ENCODE data around the gene BORCS5. TPM values are rescaled to one million over a fixed set of nuclear protein-coding genes. Genes with fewer than 3 reads are reported as not detected.

Gene BORCS5
- total RNA-seq, 1 donor from 2014 or later, result 3.0 TPM

DNA sequence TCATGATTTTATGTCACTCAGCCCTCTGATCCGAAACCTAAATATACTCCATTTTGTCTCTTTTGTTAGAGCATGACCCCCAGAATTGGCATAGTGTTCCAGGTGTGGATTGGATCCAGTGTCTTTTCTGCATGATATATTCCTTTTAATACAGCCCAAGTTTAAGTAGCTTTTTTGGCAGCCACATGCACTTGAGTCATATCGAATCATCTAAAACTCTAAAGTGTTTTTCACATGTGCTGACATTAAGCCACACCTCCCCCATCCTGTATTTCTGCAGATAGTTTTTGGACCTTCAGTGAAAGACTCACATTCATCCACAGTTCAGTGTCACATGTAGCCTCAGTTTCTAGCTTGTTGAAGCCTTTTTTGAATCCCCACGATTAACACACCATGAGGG, 30.6 kb downstream of the BORCS5 start:
- intact Hi-C loops (cut with DNase I), result no loop called here
- H3K27ac ChIP-seq, result no peak overlapping the region
- H3K9me3 ChIP-seq, result no peaks in the 10 kb centered on the region
- no peak for TF ChIP-seq CTCF (IDR thresholded peaks at IDR 0.05)
- no peak overlapping the region for H3K4me3 ChIP-seq
- DNase-seq (ENCODE audit: low spot score in 2 of 2), result no peak
- H3K4me1 ChIP-seq, result no peaks in the 10 kb centered on the region
- no peaks in the 10 kb centered on the region for H3K36me3 ChIP-seq
- H3K27me3 ChIP-seq, result no peaks in the 10 kb centered on the region

GRCh38 chr12:12392413-12392812, 35.5 kb downstream of the BORCS5 start:
- no peaks in the 10 kb centered on the region for H3K27me3 ChIP-seq
- no peak for DNase-seq (ENCODE audit: low spot score in 2 of 2)
- H3K4me1 ChIP-seq, result peaks cover 2 to 6% of the 10 kb centered on the region in 2 donors
- H3K36me3 ChIP-seq, result no peaks in the 10 kb centered on the region
- H3K27ac ChIP-seq, result no peak overlapping the region
- no peak overlapping the region for H3K4me3 ChIP-seq
- intact Hi-C loops (cut with DNase I), result no loop called here
- TF ChIP-seq CTCF (IDR thresholded peaks at IDR 0.05), result no peak
- H3K9me3 ChIP-seq, result no peaks in the 10 kb centered on the region

GRCh38 chr12:12393171-12393570, 36.3 kb downstream of the BORCS5 start:
- TF ChIP-seq CTCF (IDR thresholded peaks at IDR 0.05), result no peak
- Histone ChIP-seq H3K27me3 (no peaks in the 10 kb centered on the region), H3K4me3 (no peak overlapping the region), H3K36me3 (no peaks in the 10 kb centered on the region), H3K9me3 (no peaks in the 10 kb centered on the region), H3K27ac (no peak overlapping the region), H3K4me1 (peaks cover 6 to 10% of the 10 kb centered on the region in 2 donors)
- DNase-seq (ENCODE audit: low spot score in 2 of 2), result no peak
- intact Hi-C loops (cut with DNase I), result no loop called here

DNA sequence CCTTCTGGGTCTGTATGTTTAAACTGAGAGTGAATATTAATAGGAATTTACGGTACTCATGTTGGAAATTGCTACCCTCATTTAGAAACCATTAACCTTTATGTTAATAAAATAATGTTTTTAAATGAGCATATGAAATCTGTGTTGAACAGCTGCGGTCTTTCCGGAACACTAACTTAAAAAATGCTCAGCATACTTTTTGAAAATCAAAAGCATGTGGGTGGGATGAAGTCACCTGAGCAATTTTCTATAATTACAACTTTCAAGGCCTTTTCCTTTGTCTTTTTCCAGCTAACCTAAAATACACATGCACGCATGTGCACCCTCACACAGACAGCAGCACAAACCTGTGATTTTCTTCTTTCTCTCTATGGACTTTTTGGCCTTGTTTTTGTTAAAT, 39.8 kb downstream of the BORCS5 start:
- H3K36me3 ChIP-seq, result no peaks in the 10 kb centered on the region
- H3K9me3 ChIP-seq, result no peaks in the 10 kb centered on the region
- intact Hi-C loops (cut with DNase I), result loop anchor here (5.0 kb wide), 1 partner anchor 166 kb away; the partner anchor contains the start of gene DUSP16
- H3K27ac ChIP-seq, result peak overlapping the region; percentile 67 to 81
- H3K4me3 ChIP-seq, result no peak overlapping the region
- no peaks in the 10 kb centered on the region for H3K27me3 ChIP-seq
- DNase-seq (ENCODE audit: low spot score in 2 of 2), result no peak
- TF ChIP-seq CTCF (IDR thresholded peaks at IDR 0.05), result no peak
- peaks cover 6 to 20% of the 10 kb centered on the region in 2 donors for H3K4me1 ChIP-seq

- no peak overlapping the region for H3K4me3 ChIP-seq
- no peaks in the 10 kb centered on the region for H3K36me3 ChIP-seq
- H3K27ac ChIP-seq, result peak overlapping the region; percentile 67 to 81
- H3K9me3 ChIP-seq, result no peaks in the 10 kb centered on the region
- no peaks in the 10 kb centered on the region for H3K27me3 ChIP-seq
- intact Hi-C loops (cut with DNase I), result loop anchor here (5.0 kb wide), 1 partner anchor 165 kb away; the partner anchor contains the start of gene DUSP16
- TF ChIP-seq CTCF (IDR thresholded peaks at IDR 0.05), result no peak
- H3K4me1 ChIP-seq, result peaks cover 6 to 20% of the 10 kb centered on the region in 2 donors
- DNase-seq (ENCODE audit: low spot score in 2 of 2), result no peak
These were observed 40.3 kb downstream of the BORCS5 start for GRCh38 chr12:12397184-12397583.
